HG02642 (cell line): ENCODE results near the gene RASL10B.

ENCODE experiments used
- ATAC-seq: cut with Tn5 transposase; IDR thresholded peaks from one replicate; pipeline ENCODE4 v1.9.1; 2021; ENCODE audit warnings: mild to moderate bottlenecking; ENCODE audit not compliant: unreplicated experiment, poor library complexity

Gene RASL10B

GRCh38 chr17:35761601-35762000 is 30.2 kb downstream of the RASL10B start:
- ATAC-seq: no peak

GRCh38 chr17:35763767-35764122 is 32.3 kb downstream of the RASL10B start:
- no peak for ATAC-seq

DNA sequence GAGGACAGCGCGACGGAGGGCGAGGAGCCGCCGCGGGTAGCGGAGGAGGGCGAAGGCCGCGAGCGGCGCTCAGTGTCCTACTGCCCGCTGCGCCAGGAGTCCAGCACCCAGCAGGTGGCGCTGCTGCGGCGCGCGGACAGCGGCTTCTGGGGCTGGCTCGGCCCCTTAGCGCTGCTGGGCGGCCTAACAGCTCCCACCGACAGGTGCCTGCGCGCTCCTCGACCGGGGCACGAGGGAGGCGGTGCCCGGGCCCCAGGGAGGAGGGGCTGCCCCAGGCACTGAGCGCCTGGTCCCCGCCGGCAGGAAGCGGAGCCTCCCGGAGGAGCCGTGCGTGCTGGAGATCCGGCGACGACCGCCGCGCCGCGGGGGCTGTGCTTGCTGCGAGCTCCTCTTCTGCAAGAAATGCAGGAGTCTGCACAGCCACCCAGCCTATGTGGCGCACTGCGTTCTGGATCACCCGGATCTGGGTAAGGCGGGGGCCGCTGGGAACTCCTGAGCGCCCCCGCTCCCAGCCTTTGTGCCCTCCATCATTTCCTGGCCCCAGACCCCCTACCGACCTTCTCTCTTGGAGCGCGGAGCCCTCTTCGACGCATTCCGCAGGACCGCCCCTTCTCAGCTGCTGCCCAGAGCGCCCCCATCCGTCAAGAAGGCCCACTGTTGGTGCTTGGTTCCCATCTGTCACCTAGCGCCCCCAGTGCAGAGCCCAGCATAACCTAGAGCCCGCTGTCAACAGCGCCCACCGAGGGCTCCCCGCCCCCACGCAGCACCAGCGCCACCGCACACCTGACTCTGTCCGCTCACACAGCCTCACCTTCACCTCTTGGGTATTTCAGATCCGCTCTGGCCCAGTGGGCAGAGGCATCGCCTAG is 32.9 kb downstream of the RASL10B start:
- peak; percentile 93 for ATAC-seq

- ATAC-seq: no peak
Observed at GRCh38 chr17:35765086-35765710, 33.8 kb downstream of the RASL10B start.

DNA sequence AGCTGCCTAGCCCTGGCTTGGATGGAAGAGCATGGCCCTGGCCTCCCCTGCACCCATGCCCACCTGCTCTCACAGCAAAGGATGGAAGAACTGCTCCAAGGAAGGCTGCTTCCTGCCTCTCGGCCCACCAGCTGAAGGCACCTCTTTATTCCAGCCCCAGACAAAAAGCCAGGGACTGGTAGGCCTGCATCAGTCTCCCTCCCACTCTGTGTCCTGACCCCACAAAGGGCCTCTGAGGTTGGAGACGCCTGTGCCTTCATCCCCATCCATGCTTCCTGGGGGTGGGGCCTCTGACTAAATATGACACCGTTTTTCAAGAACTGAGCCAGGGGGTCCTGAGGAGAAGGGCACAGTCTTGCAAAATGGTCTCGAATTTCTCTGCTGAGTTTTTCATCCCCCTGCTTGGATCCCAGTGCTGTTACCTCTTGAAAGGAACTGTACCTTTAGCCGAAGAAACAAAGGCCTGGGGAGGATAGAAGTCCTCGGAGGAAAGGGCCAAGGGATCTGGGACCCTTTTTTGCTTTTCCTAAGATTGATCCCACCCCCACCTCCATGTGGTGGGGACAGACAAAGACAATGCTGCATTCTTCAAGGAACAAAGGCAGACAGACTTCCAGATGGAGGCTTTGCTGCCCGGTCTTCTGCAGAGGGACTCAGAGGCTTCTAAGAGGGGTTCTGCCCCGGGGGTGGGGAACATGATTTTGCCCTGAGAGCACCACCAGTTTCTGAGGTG is 34.5 kb downstream of the RASL10B start:
- no peak for ATAC-seq

DNA sequence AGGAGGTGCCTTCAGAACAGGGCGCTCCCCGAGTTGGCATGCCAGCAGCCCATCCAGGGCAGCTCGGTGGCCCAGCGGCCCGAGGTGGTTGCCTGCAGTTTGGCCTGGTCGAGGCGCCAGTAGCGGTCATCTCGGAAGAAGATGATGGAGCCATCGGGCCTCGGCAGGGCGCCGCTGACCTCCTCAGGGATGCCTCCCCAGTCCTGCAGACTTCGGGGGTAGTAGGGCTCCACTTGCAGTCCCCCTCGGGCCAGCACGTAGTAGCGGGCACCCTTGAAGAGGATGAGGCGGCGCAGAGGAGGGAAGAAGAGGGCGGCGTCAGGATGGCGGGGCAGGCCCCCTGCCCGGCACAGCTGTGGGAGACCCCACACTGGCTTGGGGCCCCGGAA is 35.0 kb downstream of the RASL10B start:
- ATAC-seq: no peak

- ATAC-seq: no peak
Observed at GRCh38 chr17:35766903-35767510, 35.6 kb downstream of the RASL10B start.

- ATAC-seq: no peak
Observed at GRCh38 chr17:35768797-35769196, 37.4 kb downstream of the RASL10B start.

DNA sequence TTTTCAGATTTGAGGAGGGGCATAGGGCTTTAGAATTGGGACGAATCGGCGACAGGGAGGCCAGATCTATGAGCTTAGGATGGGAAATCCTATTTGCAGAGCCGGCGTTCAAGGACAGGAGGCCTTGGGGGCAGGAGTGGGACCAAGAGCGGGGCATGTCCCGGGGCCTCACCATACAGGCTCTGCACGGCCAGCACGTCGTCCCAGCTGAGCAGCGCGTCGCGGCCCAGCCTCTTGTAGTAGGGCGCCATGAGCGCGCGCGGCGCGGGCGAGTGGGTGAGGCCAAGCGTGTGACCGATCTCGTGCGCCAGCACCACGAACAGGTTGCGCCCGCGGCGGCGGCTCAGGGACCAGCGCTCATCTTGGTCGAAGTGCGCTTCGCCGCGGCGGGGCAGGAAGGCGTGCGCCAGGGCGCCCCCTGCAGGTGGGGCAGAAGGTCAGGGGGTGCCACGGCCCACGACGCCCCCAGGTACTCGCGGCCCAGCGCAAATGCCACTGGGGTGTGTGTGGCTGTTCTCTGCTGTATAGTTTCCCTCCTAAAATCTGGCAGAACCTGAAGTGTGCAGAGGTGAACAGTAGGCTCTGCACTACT is 38.6 kb downstream of the RASL10B start:
- no peak for ATAC-seq

DNA sequence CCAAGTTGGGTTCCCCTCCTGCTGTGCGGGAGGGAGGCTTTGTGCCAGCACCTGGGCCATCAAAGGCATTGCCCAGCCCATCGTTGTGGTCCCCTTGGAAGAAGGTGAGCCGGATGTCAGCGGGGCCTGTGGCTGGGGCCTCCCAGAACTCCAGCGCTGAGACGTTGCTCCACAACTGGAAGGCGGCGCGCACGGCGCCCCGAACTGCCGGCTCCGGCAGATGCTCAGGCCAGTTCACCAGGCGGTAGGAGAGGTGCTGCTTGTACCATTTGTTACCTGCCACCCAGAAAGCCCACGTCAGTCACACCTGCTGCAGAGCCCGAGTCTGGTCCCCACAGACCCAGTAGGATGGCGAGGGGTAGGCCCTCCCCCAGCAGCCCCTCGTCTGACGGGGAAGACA is 41.7 kb downstream of the RASL10B start:
- no peak for ATAC-seq

DNA sequence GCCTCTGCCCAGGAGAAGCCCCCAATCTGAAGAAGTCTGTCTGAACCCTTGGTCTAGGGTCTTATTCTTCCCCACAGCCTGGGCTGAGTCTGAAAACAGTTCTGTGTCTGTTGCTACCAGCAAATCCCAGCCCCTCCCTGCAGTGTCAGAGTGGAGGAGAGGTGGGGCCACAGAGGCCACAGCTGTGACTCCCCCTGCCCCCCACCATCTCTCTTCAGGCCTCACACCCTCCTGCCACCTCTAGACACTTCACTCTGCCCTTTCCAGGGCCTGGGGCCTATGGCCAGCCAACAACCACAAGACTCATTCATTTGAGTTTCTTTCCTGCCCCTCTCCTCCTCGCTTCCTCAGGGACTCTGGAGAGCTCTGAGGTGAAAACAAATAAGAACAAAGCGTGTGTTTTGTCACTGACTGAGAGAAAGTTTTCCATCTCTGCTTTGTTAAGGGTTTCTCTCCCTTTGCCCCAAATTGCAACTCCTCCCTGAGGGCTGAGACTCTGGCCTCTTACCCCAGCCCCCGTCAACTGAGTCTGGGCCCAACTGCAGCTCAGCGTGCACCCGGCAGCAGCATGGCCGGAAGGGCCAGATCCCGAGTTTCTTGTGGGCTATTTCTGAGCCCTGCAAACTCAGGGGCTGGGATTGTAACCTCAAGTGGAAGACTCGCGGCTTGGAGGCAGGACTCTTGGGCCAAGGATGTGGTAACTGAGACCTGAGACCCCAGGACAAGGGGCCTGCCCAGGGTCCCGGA is 42.4 kb downstream of the RASL10B start:
- no peak for ATAC-seq

DNA sequence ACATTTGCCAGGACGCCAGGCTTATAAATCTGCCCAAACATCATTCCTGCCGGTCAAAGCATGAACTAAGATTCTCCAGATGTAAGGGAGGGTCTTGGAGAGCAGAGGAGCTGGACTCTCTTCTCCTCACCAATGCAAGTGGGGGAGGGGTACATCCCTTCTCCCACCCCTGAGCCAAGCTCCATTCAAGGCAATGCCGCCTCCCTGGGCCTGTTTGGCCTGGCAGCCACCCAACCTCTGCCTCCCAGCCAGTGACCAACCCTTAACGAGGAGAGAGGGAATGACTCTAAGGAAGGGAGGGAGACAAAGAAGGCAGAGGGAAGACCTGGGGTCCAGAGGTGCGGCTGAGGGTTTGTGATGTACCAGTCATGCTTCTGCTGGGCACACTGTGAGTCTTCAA is 43.1 kb downstream of the RASL10B start:
- no peak for ATAC-seq

- no peak for ATAC-seq
Observed at GRCh38 chr17:35775039-35775438, 43.6 kb downstream of the RASL10B start.

GRCh38 chr17:35775583-35775982 is 44.1 kb downstream of the RASL10B start:
- ATAC-seq: no peak

DNA sequence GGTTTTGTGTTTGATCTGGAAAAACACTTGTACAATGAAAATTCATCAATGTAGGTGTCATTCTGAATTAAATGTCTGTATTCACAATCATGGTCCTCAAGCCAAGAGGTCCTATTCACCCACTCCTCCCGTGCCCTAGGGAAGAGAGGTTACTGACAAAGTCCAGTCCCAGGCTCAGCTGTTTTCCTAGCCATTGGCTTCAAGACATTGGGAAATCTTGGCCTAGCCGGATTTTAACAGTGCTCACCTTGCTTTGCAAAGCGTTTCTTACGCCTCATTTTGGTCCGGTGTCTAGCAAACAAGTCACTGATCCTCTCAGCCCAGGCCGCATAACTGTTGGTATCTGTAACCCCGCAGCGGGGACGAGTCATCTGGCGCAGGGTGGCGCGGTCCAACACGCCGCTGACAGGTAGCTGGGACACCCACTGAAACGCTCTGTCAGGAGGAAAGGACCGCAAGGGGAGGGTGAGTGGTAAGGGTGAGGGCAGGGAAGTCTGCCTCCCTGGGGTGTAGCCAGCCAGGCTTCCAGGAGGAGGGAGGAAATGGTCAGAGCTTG is 47.3 kb downstream of the RASL10B start:
- no peak for ATAC-seq

GRCh38 chr17:35780950-35781349 is 49.5 kb downstream of the RASL10B start:
- ATAC-seq: no peak

DNA sequence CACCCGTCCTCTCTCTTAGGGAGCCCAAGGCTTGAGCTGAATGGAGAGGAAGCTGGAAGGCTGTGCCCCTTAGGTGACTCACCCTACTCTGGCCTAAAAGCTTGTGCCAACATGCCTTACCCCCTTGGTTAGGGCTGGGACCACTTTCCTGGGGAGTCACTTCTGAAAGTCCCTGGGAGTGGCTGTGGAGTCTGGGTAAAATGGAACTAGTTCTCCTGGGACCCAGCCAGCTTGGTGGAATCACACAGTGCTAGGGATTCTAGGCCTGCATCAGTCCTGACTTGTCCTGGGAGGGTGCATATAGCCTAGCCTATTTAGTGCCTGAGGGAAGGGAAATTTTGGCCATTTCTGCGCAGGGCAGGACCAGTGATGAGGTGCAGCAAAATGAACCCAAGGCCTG is 53.5 kb downstream of the RASL10B start:
- ATAC-seq: no peak

- no peak for ATAC-seq
Observed at GRCh38 chr17:35786941-35787432, 55.5 kb downstream of the RASL10B start.
